RCC 7860 (cell line): ENCODE measurements around the gene KDM3A.
A peak's percentile ranks its signal among the peaks of the same experiment; 100 is the strongest.

Source experiments
- DNase-seq: peaks from one replicate; pipeline ENCODE4 v3.0.0-alpha.2; 2015; ENCODE audit warnings: low spot score
- FAIRE-seq: peaks from 2 replicates; lab custom pipeline; 2012; peaks lifted over from hg19 to GRCh38; lab: Jason Lieb, UNC

Gene KDM3A, protein sequence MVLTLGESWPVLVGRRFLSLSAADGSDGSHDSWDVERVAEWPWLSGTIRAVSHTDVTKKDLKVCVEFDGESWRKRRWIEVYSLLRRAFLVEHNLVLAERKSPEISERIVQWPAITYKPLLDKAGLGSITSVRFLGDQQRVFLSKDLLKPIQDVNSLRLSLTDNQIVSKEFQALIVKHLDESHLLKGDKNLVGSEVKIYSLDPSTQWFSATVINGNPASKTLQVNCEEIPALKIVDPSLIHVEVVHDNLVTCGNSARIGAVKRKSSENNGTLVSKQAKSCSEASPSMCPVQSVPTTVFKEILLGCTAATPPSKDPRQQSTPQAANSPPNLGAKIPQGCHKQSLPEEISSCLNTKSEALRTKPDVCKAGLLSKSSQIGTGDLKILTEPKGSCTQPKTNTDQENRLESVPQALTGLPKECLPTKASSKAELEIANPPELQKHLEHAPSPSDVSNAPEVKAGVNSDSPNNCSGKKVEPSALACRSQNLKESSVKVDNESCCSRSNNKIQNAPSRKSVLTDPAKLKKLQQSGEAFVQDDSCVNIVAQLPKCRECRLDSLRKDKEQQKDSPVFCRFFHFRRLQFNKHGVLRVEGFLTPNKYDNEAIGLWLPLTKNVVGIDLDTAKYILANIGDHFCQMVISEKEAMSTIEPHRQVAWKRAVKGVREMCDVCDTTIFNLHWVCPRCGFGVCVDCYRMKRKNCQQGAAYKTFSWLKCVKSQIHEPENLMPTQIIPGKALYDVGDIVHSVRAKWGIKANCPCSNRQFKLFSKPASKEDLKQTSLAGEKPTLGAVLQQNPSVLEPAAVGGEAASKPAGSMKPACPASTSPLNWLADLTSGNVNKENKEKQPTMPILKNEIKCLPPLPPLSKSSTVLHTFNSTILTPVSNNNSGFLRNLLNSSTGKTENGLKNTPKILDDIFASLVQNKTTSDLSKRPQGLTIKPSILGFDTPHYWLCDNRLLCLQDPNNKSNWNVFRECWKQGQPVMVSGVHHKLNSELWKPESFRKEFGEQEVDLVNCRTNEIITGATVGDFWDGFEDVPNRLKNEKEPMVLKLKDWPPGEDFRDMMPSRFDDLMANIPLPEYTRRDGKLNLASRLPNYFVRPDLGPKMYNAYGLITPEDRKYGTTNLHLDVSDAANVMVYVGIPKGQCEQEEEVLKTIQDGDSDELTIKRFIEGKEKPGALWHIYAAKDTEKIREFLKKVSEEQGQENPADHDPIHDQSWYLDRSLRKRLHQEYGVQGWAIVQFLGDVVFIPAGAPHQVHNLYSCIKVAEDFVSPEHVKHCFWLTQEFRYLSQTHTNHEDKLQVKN (N-terminal part only)

DNA sequence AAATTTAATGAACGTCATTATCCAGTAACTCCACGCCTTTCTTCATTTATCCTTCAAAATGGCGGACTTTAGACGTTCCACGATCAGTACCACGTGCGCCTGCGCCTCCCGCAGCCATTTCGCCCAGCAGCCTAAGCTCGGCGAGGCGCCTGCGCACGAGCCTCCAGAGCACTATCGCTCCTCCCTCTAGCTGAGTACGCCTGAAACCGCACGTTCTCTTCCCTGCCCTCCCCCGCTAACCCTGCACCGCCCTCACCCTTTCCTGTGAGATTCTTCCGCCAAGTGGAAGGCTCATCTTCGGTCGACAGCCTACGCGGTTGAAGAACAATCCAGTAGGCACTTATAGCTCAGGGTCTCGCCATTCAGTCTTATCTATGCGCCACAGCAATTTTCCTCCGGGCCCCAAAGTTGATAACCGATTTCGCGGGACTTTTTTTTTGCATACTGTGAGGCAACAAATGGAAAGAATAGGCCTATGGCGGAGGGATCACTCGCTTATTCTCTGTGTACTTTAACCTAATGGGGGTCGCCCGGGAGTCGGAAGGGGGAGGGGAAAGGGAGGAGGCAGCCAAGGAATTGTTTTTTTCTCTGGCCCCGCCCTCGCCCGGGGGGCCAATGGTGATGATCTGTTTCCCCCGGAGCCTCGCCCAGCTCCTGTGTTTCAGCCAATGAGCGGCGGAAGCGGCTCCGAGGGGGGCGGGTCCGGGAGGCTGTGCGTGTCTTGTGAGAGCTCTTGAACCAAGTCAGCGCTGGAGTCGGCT lies at the start of gene KDM3A:
KDM3A (plus strand) TSS at position 741 of the 761 bp plus-strand sequence. CDS start 677 bp downstream, outside the sequence.
- DNase-seq (peak; percentile 97), FAIRE-seq (peak; percentile 90)

DNA sequence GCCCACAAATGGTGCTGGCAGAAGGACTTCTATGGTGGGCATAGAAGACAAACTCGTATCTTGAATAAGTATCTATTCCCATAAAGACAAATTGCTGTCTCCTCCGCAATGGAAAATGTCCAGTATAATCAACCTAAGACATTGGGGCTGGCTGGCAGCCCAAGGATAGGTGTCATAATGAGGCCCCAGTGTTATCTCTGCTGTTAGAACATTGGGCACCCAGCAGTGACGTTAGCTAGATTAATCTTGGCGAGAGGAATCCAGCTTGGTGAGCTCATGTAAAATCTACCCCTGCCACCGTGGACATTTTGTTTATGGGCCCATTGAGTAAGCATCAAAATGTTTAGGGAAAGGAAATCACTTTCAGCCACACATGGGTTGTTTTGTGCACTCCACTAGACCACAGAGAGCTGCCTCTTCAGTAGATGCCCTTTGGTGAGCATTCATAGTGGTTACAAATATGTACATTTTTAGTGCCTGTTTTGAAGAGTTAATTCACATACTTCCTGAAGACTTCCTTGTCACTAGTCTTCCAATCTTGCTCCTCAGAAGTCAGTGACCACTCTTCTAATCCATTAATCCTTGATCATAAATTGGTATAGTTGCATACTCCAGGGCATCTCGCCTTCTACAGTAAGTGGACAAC lies 48.2 kb upstream of the KDM3A start:
- DNase-seq, result no peak
- FAIRE-seq, result no peak

DNA sequence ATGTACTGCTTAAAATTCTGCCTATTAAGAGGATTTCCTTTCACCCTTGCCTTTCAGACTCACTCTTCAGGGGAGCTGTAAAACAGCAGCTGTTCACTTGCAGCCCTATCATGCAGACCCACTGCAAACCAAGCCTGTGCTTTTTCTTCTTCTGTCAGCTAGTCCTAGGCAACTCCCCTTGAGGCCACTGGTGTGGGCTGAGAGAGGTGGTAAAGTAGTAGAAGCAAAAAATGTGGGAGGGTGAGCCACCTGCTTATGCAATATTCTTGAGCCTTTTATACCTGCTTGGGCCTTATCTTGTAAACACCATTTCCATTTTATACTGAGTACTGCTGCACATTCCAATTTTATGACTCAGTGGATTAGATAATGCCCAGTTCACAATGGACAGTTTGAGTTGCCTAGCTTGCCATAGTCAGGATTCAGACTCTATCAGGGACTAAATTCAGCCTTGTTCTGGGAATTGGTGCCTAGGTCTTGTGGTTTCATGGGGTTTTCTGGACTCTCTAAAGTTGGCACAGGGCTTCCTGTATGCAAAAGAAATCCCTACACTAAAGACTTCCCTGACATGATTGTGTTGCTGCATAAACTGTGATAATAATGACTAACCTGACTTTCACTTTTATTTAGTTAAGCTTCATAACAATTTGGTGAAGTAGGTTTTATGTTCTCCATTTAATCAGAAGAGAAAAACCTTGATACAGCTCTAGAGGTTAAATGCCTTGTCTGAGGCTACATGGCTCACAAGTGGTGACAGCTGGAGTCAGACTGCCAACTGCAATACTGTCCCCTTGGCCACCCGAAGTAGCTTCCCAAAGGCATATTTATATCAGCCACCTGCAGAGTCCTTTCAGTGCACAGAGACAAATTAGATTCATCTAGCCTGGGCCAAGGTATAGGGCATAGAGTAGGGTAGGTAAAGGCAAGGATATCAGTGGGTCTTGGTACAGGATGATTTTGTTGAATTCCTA lies 47.4 kb upstream of the KDM3A start:
- FAIRE-seq, result no peak
- DNase-seq, result peak; percentile 73

DNA sequence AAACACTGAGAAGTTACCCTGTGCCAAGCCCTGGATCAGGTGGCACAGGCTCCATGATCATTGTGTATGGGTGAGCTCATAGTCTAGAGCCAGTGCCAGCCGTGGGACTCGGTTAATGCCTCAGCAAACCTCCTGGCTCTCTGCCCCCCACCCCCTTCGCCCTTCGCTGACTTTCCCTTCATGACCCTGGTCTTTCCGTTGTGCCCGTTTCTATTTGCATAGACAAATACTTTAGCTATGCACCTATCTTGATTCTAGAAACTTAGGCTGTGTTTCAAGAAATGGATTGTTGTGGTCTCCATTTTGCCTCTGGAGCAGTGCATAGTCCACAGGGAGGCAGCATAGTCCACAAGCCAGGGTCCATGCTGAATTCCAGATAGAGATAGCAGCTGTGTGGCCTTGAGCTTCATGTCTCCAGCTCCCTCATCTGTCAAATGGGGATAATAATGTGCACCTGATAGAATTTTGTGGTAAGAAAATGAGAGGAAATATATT lies 44.8 kb upstream of the KDM3A start:
- DNase-seq, result no peak
- no peak for FAIRE-seq

DNA sequence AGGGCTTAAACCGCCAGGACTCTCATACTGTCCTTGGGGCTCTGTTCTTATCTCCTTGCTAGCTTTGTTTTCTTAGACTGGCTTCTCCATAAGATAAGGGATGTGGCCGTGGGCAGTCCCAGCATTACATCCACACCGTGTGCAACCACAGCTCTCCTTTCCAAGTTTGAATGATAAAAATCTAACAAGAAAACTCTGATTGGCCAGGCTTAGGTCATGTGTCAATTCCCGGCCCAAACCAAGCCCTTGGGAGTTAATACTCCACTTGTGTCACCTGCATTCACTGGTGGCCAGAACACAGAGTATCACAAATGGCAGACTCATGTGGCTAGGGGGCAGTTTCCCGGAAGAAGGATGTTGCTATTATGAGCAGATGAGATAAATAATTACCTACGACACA lies 43.2 kb upstream of the KDM3A start:
- no peak for FAIRE-seq
- DNase-seq, result no peak

DNA sequence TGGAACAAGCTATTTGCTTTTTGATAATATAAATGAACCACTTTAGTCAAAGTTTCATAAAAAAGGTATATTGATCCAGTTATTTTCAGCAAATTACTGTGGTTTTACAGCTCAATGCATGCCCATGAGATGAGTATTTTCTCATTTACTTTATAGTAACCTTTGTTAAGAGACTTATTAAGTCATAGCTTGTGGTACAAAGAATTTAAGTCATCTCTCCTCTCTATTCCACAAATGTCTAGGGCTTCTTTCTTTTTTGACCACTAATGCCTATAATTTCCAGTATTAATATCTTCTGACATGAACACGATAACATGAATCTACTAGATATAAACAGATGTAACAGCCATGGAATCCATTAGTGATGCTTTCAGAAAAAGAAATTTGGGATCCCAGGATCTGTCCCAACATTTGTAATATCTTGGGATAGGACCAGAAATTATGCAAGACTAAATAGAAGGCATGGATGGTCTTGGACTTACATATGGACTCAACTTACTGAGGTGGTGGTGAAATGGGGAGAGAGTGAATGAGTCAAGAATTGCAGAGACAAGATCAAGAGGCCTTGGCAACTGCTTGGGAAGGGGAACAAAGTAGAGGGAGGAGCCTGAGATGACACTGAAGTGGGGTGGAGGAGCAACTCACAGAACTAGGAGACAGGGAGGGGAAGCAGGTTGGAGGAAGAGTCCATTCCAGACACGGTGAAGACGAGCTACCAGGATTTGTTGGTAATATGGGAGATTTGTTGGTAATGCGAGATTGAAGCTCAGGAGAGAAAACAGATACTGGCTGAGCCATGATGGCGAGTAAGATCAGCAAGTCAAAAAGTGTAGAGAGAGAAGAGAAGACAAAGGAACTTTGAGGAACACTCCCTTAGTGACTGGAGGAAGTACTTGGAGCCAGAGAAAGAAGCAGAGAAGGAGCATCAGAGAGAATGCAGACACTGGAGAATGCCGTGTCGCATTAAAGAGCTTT lies 42.4 kb upstream of the KDM3A start:
- DNase-seq (no peak), FAIRE-seq (no peak)

- no peak for DNase-seq
- FAIRE-seq, result no peak
Measured at GRCh38 chr2:86400321-86400720, 40.9 kb upstream of the KDM3A start.

DNA sequence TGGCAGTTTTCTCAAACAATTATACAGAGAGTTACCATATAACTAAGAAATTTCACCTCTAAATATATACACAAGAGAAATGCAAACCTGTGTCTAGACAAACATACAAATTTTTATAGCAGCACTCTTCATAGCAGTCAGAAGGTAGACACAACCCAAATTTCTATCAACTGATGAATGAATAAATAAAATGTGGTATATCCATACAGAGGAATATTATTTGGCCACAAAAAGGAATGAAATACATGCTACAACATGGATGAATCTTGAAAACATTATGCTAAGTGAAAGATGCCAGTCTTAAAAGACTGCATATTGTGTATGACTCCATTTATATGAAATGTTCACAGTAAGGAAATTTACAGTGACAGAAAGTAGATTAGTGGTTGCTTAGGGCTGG lies 30.6 kb upstream of the KDM3A start:
- FAIRE-seq (no peak), DNase-seq (no peak)

DNA sequence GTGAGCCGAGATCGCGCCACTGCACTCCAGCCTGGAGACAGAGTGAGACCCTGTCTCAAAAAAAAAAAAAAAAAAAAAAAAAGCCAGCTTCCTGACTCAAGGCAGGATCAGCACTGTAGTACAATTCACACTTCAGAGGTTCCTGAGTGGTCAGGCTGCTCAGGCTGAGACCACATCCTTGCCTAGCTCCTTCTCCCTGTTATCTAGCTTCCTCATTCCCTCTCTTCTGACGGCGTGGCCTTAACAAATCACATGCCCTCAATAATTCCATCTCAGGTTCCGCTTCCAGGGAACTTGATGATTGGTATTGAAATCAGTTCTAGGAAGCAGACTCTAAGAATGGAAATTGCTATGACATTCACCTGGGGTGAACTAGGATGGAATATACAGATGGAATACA lies 29.8 kb upstream of the KDM3A start:
- FAIRE-seq (no peak), DNase-seq (no peak)

DNA sequence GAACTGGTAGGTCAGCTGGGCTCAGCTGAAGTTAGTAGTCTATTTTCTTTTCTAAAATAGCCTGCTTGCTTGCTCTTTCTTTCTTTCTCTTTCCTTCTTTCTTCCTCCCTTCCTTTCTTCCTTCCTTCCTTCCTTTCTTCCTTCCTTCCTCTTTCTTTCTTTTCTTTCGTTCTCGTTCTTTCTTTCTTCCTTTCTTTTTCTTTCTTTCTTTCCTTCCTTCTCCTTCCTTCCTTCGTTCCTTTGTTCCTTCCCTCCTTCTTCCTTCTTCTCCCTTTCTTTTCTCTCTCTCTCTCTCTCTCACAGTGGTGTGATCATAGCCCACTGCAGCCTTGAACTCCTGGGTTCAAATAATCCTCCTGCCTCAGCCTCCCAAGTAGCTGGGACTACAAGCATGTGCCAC lies 29.2 kb upstream of the KDM3A start:
- FAIRE-seq (no peak), DNase-seq (no peak)

- DNase-seq, result no peak
- FAIRE-seq, result no peak
Measured at GRCh38 chr2:86413296-86414094, 27.7 kb upstream of the KDM3A start.

DNA sequence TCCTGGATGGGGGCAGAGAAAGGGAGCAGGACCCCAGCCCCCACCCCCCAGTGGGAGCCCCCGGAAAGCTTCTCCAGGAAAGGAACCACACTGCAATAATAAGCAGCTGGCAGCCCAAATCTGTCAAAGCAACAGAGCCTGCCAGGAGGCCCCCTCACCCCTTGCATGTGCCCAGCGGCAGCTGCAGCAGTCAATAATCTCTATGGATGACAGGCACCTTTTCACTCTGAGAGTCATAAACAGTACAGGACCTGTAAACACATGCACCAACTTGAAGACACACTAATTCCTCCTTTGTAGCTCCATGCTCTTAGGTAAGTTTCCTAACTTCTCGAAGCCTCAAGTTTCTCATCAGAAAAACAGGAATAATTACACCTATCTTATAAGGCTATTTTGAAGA lies 26.2 kb upstream of the KDM3A start:
- FAIRE-seq (no peak), DNase-seq (no peak)

DNA sequence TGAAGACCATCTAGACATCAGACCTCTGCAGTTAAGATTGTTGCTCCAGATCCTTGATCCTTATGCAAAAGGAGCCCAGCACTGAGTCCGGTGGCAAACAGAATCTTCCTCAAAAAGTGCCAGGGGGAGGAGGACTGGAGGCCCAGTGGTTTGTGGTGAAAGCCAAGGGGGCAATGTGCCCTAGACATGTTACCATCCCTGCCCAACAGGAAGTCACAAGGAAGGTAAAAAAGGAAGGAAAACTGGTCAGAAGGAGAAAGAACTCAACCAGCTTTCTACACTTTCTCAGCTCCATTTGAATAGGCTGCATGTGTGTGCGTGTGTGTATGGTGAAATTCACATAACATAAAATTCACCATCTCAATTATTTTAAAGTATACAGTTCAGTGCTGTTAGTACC lies 25.0 kb upstream of the KDM3A start:
- FAIRE-seq (no peak), DNase-seq (no peak)

DNA sequence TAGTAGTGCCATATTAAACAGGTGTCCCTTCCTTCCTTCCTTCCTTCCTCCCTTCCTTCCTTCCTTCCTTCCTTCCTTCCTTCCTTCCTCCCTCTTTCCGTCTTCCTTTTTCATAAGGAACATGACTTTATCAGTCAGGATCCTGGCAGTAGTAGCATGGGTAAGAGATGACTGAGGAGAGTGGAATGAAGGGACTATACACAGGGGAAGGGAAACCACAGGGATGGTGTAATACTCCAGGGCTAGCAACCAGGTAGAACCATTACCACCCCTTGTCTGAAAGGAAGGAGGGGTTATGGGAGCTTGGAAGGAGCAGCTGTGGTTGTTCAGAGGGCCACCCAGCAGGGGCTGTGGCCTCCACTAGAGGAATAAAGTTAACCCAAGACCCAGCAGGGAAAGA lies 23.2 kb upstream of the KDM3A start:
- DNase-seq, result peak; percentile 31
- FAIRE-seq, result no peak

- no peak for FAIRE-seq
- DNase-seq, result no peak
Measured at GRCh38 chr2:86420913-86421312, 20.3 kb upstream of the KDM3A start.

DNA sequence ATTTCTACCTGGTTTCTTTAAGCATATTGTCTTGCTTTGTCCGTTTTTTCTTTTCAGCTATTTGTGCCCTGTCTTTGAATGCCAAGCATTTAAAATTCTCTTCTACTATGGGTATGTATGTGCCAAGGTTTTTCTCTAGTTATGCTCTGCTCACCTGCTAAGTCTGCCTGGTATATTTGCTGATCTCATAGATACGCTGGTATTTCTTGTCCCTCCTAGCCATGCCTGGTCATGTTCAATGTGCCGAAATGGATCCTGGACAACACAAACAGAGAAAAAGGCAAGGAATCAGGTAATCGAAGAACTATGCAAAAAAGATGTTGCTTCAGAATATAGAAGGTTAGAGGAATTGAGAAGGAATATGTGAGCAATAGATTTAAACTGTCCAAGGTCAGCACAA lies 14.9 kb upstream of the KDM3A start:
- FAIRE-seq, result no peak
- DNase-seq, result no peak

GRCh38 chr2:86429335-86429734 lies 11.8 kb upstream of the KDM3A start:
- no peak for FAIRE-seq

More at GRCh38 chr2:86429335-86429734, 11.8 kb upstream of the KDM3A start:
- DNase-seq, result no peak
